Measurements from ENCODE around the gene STX2.
"Not testable (repeated sequence)": the region's sequence is repeated elsewhere in the genome, so short reads cannot be mapped to it uniquely, and the experiment has no call there.

STX2 gene

GRCh38 chr12:130838951-130839769, at the start of gene STX2:
STX2 (minus strand) TSS chr12:130839250; CDS start chr12:130839099, 151 bp downstream.
- DNase-seq (ENCODE audit: low read depth in 2 of 2), result peak; percentile 75 to 80

GRCh38 chr12:130887190-130887589, 48.1 kb upstream of the STX2 start:
- DNase-seq (ENCODE audit: low read depth in 2 of 2), result not testable (repeated sequence)

- no peak for DNase-seq (ENCODE audit: low read depth in 2 of 2)
Observed at GRCh38 chr12:130881548-130881947, 42.5 kb upstream of the STX2 start.

GRCh38 chr12:130881046-130881445, 42.0 kb upstream of the STX2 start:
- DNase-seq (ENCODE audit: low read depth in 2 of 2), result no peak

GRCh38 chr12:130880411-130880885, 41.4 kb upstream of the STX2 start:
- DNase-seq (ENCODE audit: low read depth in 2 of 2), result peak; percentile 3 to 6

- no peak for DNase-seq (ENCODE audit: low read depth in 2 of 2)
Observed at GRCh38 chr12:130879781-130880389, 40.8 kb upstream of the STX2 start.

GRCh38 chr12:130879212-130879686, 40.2 kb upstream of the STX2 start:
- DNase-seq (ENCODE audit: low read depth in 2 of 2), result no peak

- DNase-seq (ENCODE audit: low read depth in 2 of 2), result no peak
Observed at GRCh38 chr12:130878193-130879185, 39.4 kb upstream of the STX2 start.

GRCh38 chr12:130877333-130877732, 38.3 kb upstream of the STX2 start:
- no peak for DNase-seq (ENCODE audit: low read depth in 2 of 2)

- DNase-seq (ENCODE audit: low read depth in 2 of 2), result no peak
Observed at GRCh38 chr12:130876758-130877157, 37.7 kb upstream of the STX2 start.

- no peak for DNase-seq (ENCODE audit: low read depth in 2 of 2)
Observed at GRCh38 chr12:130876297-130876696, 37.2 kb upstream of the STX2 start.

GRCh38 chr12:130875708-130876107, 36.7 kb upstream of the STX2 start:
- DNase-seq (ENCODE audit: low read depth in 2 of 2), result not testable (repeated sequence)

- DNase-seq (ENCODE audit: low read depth in 2 of 2), result no peak
Observed at GRCh38 chr12:130875193-130875592, 36.1 kb upstream of the STX2 start.

GRCh38 chr12:130874696-130875095, 35.6 kb upstream of the STX2 start:
- no peak for DNase-seq (ENCODE audit: low read depth in 2 of 2)

- no peak for DNase-seq (ENCODE audit: low read depth in 2 of 2)
Observed at GRCh38 chr12:130873825-130874224, 34.8 kb upstream of the STX2 start.

GRCh38 chr12:130873106-130873795, 34.2 kb upstream of the STX2 start:
- DNase-seq (ENCODE audit: low read depth in 2 of 2), result no peak

GRCh38 chr12:130872179-130873096, 33.4 kb upstream of the STX2 start:
- peak; percentile 8 to 34 for DNase-seq (ENCODE audit: low read depth in 2 of 2)

- peak; percentile 83 to 93 for DNase-seq (ENCODE audit: low read depth in 2 of 2)
Observed at GRCh38 chr12:130871286-130872178, 32.5 kb upstream of the STX2 start, which contains the start of gene RAN. RAN (plus strand) TSS chr12:130872066; CDS start chr12:130872594, 528 bp downstream.

Data from stimulated activated CD8-positive, alpha-beta memory T cell treated with anti-CD3 and anti-CD28 coated beads, Interleukin-15, amount 100 ng/mL, for 4 hours (primary cell).